GM13977 (cell line): ENCODE results near the gene EPYC.

Experiments used
- DNase-seq: peaks from one replicate; pipeline ENCODE4 v3.0.0; 2012; ENCODE audit warnings: low spot score
- CTCF ChIP-seq: IDR thresholded peaks from 2 replicates; pipeline ENCODE4 v1.5.1; 2012; ENCODE audit warnings: mild to moderate bottlenecking, control low read depth; ENCODE audit not compliant: insufficient read depth; ENCODE audit errors: extremely low read depth, missing control alignments
- in situ Hi-C: fragments of 300-500 bp; cut with MboI; formaldehyde crosslinking; loops from one replicate; pipeline ENCODE4 v1.12.0; 2022; ENCODE audit warnings: low sequenced_read_pairs, low pct_unique_long_range_greater_than_20kb, mixed read lengths, inconsistent platforms; ENCODE audit not compliant: unreplicated experiment

The EPYC gene

GRCh38 chr12:90999527-90999926, 5.2 kb downstream of the EPYC start:
- TF ChIP-seq CTCF = no peak
- in situ Hi-C loops = loop anchor here (25.0 kb wide), 1 partner anchor 313 kb away; no protein-coding TSS in a partner anchor
- no peak for DNase-seq

- in situ Hi-C loops = loop anchor here (25.0 kb wide), 1 partner anchor 317 kb away; no protein-coding TSS in a partner anchor
- TF ChIP-seq CTCF = no peak
- no peak for DNase-seq
Measured at GRCh38 chr12:90995010-90995409, 9.8 kb downstream of the EPYC start.

GRCh38 chr12:90991952-90992465, 12.8 kb downstream of the EPYC start:
- no peak for DNase-seq
- in situ Hi-C loops = loop anchor here (25.0 kb wide), 1 partner anchor 320 kb away; no protein-coding TSS in a partner anchor
- no peak for TF ChIP-seq CTCF

GRCh38 chr12:90990611-90991010, 14.2 kb downstream of the EPYC start:
- no peak for DNase-seq
- no peak for TF ChIP-seq CTCF
- in situ Hi-C loops = loop anchor here (25.0 kb wide), 1 partner anchor 322 kb away; no protein-coding TSS in a partner anchor

- in situ Hi-C loops = loop anchor here (10.0 to 25.0 kb wide), 2 partner anchors 105 to 323 kb away; no protein-coding TSS in a partner anchor
- no peak for TF ChIP-seq CTCF
- DNase-seq = no peak
Measured at GRCh38 chr12:90989686-90990111, 15.1 kb downstream of the EPYC start.

- DNase-seq = no peak
- in situ Hi-C loops = loop anchor here (10.0 to 25.0 kb wide), 2 partner anchors 107 to 325 kb away; no protein-coding TSS in a partner anchor
- no peak for TF ChIP-seq CTCF
Measured at GRCh38 chr12:90987520-90987919, 17.3 kb downstream of the EPYC start.
